ENCODE results near the gene AFDN. TPM values are rescaled to one million over a fixed set of nuclear protein-coding genes. Genes with fewer than 3 reads are reported as not detected.

AFDN gene
- total and polyA plus RNA-seq, 10 of the 15 experiments (the other 5 are each of a cell fraction or from before 2014, with no cell fraction given) = 5.7 to 68.2 (median 45.1) TPM

- TF ChIP-seq KAT2A (conservative IDR thresholded peaks at IDR 0.05; ENCODE audit: control insufficient read depth, low read depth, low read length) (no peak), ZBTB33 (IDR thresholded peaks at IDR 0.05) (no peak), ATF7 (IDR thresholded peaks at IDR 0.05; ENCODE audit: low read depth) (peak; percentile 48; the same call in 1 of the 2 replicates)
- no TSS peak for BruUV-seq (replicated peaks)
- intact Hi-C loops (cut with micrococcal nuclease; ENCODE audit: unreplicated experiment) = no loop called here
- Histone ChIP-seq H3K4me3 (no peak overlapping the region), H3K9me3 (replicated peaks; ENCODE audit: control insufficient read depth, insufficient read depth, low read length) (no peaks in the 10 kb centered on the region; the same call in 2 of the 3 replicates), H3K4me2 (ENCODE audit: control insufficient read depth, insufficient read depth) (no peak overlapping the region), H3K27me3 (replicated peaks in 1 of 2; ENCODE audit: control insufficient read depth in 2 of 2, insufficient read depth in 2 of 2, low read length in 1 of 2) (peaks cover 3 to 16% of the 10 kb centered on the region in 2 experiments), H3K79me2 (ENCODE audit: control insufficient read depth, insufficient read depth, low read length) (no peaks in the 10 kb centered on the region), H3K9ac (ENCODE audit: control insufficient read depth, insufficient read depth, low read length) (no peak overlapping the region), H4K20me1 (ENCODE audit: control insufficient read depth, insufficient read depth) (no peaks in the 10 kb centered on the region), H3K4me1 (ENCODE audit: control insufficient read depth, insufficient read depth, low read length) (peaks cover 3% of the 10 kb centered on the region; the same call in 1 of the 2 replicates), H2AFZ (ENCODE audit: control insufficient read depth, low read depth, low read length) (no peak overlapping the region), H3K27ac (ENCODE audit: control insufficient read depth, insufficient read depth) (no peak overlapping the region), H3K36me3 (ENCODE audit: control insufficient read depth in 2 of 2, insufficient read depth in 2 of 2, low read length in 1 of 2) (no peaks in the 10 kb centered on the region)
- peak; percentile 69 for ATAC-seq
- in situ Hi-C loops (cut with MboI) = no loop called here
- CTCF ChIA-PET = no interaction called here
- 33% methylated on average over 11 of the region's 11 CpGs for WGBS (ENCODE audit: insufficient coverage, insufficient replicate concordance, low lambda C conversion rate, missing lambda C conversion rate)
- DNase-seq (ENCODE audit: low read depth, low spot score) = no peak
- FAIRE-seq = no peak
- SMC1A ChIA-PET (ENCODE audit: uncharacterized antibody, unreplicated experiment) = no interaction called here
- RAD21 ChIA-PET (ENCODE audit: unreplicated experiment) = interaction anchor here (1.2 kb wide), 1 partner anchor 107 kb away, joined by 3 read pairs; no protein-coding TSS in a partner anchor
- POLR2A ChIA-PET = no interaction called here
These were observed 35.5 kb upstream of the AFDN start for GRCh38 chr6:167791091-167791779.

Measured in GM12878 (cell line).